Measurements from ENCODE around the gene GAPVD1. TPM values are rescaled to one million over a fixed set of nuclear protein-coding genes. Genes with fewer than 3 reads are reported as not detected.

The GAPVD1 gene
- total RNA-seq, 1 experiment from 2014 or later, result 66.2 TPM

- peaks cover 2% of the 10 kb centered on the region; the same call in 1 of the 2 replicates for H3K36me3 ChIP-seq (ENCODE audit: control insufficient read depth, insufficient read depth, low read length)
Measured at GRCh38 chr9:125366676-125367075, 105.0 kb downstream of the GAPVD1 start.

GRCh38 chr9:125370786-125371185, 109.2 kb downstream of the GAPVD1 start:
- Mint-ChIP-seq H3K36me3 (ENCODE audit: insufficient read depth, unreplicated experiment) (peaks cover 53% of the 10 kb centered on the region), H3K27ac (ENCODE audit: unreplicated experiment) (peak overlapping the region; percentile 42), H3K4me3 (ENCODE audit: unreplicated experiment) (no peak overlapping the region), H3K4me1 (ENCODE audit: low read depth, unreplicated experiment) (peaks cover 13% of the 10 kb centered on the region), H3K9me3 (ENCODE audit: unreplicated experiment) (no peaks in the 10 kb centered on the region), H3K27me3 (ENCODE audit: insufficient read depth, unreplicated experiment) (no peaks in the 10 kb centered on the region)
- no peak for TF ChIP-seq CTCF (IDR thresholded peaks at IDR 0.05; ENCODE audit: insufficient read depth in 1 of 2, low read depth in 1 of 2, low read length in 1 of 2, severe bottlenecking in 1 of 2, unreplicated experiment in 1 of 2)
- no peaks in the 10 kb centered on the region for H3K36me3 ChIP-seq (ENCODE audit: control insufficient read depth, insufficient read depth, low read length)
- no TSS peak for BruUV-seq (replicated peaks)
- ChIA-PET POLR2A (no interaction called here), CTCF (interaction anchor here (0.5 kb wide), 1 partner anchor 119 kb away, joined by 5 read pairs; no protein-coding TSS in a partner anchor)
- no peaks in the 10 kb centered on the region for H3K9me3 ChIP-seq
- H3K4me3 ChIP-seq (ENCODE audit: low read depth, low read length), result no peak overlapping the region
- H3K27me3 ChIP-seq (replicated peaks; ENCODE audit: control insufficient read depth, insufficient read depth, low read length), result no peaks in the 10 kb centered on the region
- DNase-seq, result no peak
- H3K4me1 ChIP-seq, result no peaks in the 10 kb centered on the region
- intact Hi-C loops (cut with micrococcal nuclease; ENCODE audit: unreplicated experiment), result loop anchor here (10.0 kb wide), 1 partner anchor 596 kb away; the partner anchor contains the start of genes NR6A1 and OLFML2A

More at GRCh38 chr9:125366676-125367075, 105.0 kb downstream of the GAPVD1 start:
- BruUV-seq (replicated peaks), result no TSS peak
- Histone ChIP-seq H3K4me1 (no peaks in the 10 kb centered on the region), H3K27me3 (replicated peaks; ENCODE audit: control insufficient read depth, insufficient read depth, low read length) (no peaks in the 10 kb centered on the region), H3K4me3 (ENCODE audit: low read depth, low read length) (no peak overlapping the region), H3K9me3 (no peaks in the 10 kb centered on the region)
- H3K4me1 Mint-ChIP-seq (ENCODE audit: low read depth, unreplicated experiment), result no peaks in the 10 kb centered on the region
- no peak overlapping the region for H3K27ac Mint-ChIP-seq (ENCODE audit: unreplicated experiment)
- H3K36me3 Mint-ChIP-seq (ENCODE audit: insufficient read depth, unreplicated experiment), result peaks cover 67% of the 10 kb centered on the region
- ChIA-PET POLR2A (interaction anchor here (0.6 kb wide), 1 partner anchor 153 kb away, joined by 3 read pairs; no protein-coding TSS in a partner anchor), CTCF (no interaction called here)
- intact Hi-C loops (cut with micrococcal nuclease; ENCODE audit: unreplicated experiment), result no loop called here
- H3K9me3 Mint-ChIP-seq (ENCODE audit: unreplicated experiment), result no peaks in the 10 kb centered on the region
- H3K27me3 Mint-ChIP-seq (ENCODE audit: insufficient read depth, unreplicated experiment), result no peaks in the 10 kb centered on the region
- no peak for TF ChIP-seq CTCF (IDR thresholded peaks at IDR 0.05; ENCODE audit: insufficient read depth in 1 of 2, low read depth in 1 of 2, low read length in 1 of 2, severe bottlenecking in 1 of 2, unreplicated experiment in 1 of 2)
- no peak overlapping the region for H3K4me3 Mint-ChIP-seq (ENCODE audit: unreplicated experiment)
- no peak for DNase-seq

- no TSS peak for BruUV-seq (replicated peaks)
- TF ChIP-seq CTCF (IDR thresholded peaks at IDR 0.05; ENCODE audit: insufficient read depth in 1 of 2, low read depth in 1 of 2, low read length in 1 of 2, severe bottlenecking in 1 of 2, unreplicated experiment in 1 of 2), result no peak
- H3K9me3 Mint-ChIP-seq (ENCODE audit: unreplicated experiment), result no peaks in the 10 kb centered on the region
- no peak overlapping the region for H3K4me3 ChIP-seq (ENCODE audit: low read depth, low read length)
- H3K9me3 ChIP-seq, result no peaks in the 10 kb centered on the region
- no peaks in the 10 kb centered on the region for H3K27me3 Mint-ChIP-seq (ENCODE audit: insufficient read depth, unreplicated experiment)
- intact Hi-C loops (cut with micrococcal nuclease; ENCODE audit: unreplicated experiment), result loop anchor here (10.0 kb wide), 1 partner anchor 598 kb away; the partner anchor contains the start of genes NR6A1 and OLFML2A
- no peak overlapping the region for H3K27ac Mint-ChIP-seq (ENCODE audit: unreplicated experiment)
- DNase-seq, result no peak
- ChIA-PET CTCF (interaction anchor here (0.7 to 1.6 kb wide), 2 partner anchors 11 to 117 kb away, joined by 4 to 10 read pairs; no protein-coding TSS in a partner anchor), POLR2A (no interaction called here)
- H3K27me3 ChIP-seq (replicated peaks; ENCODE audit: control insufficient read depth, insufficient read depth, low read length), result no peaks in the 10 kb centered on the region
- peaks cover 13% of the 10 kb centered on the region for H3K4me1 Mint-ChIP-seq (ENCODE audit: low read depth, unreplicated experiment)
- H3K36me3 ChIP-seq (ENCODE audit: control insufficient read depth, insufficient read depth, low read length), result no peaks in the 10 kb centered on the region
- peaks cover 43% of the 10 kb centered on the region for H3K36me3 Mint-ChIP-seq (ENCODE audit: insufficient read depth, unreplicated experiment)
- no peak overlapping the region for H3K4me3 Mint-ChIP-seq (ENCODE audit: unreplicated experiment)
- no peaks in the 10 kb centered on the region for H3K4me1 ChIP-seq
Measured at GRCh38 chr9:125372441-125373226, 111.0 kb downstream of the GAPVD1 start.
